K562 (cell line): Measurements from ENCODE around the gene PRCP. TPM values are rescaled to one million over a fixed set of nuclear protein-coding genes. Genes with fewer than 3 reads are reported as not detected.

ENCODE experiments used
- BCL6 ChIP-seq: fragments of 250-450 bp; sonication (Bioruptor Pico); IDR thresholded peaks from 2 replicates; pipeline ENCODE4 v1.4.0; 2020
- BMI1 ChIP-seq: fragments of 150-350 bp; IDR thresholded peaks from 2 replicates; pipeline ENCODE4 v1.6.1; 2014; ENCODE audit warnings: low read length
- CEBPZ ChIP-seq: fragments of 150-350 bp; IDR thresholded peaks from 2 replicates; pipeline ENCODE4 v1.6.1; 2014; ENCODE audit warnings: low read depth, mild to moderate bottlenecking, low read length, borderline replicate concordance
- CREM ChIP-seq: IDR thresholded peaks from 2 replicates; pipeline ENCODE4 v1.6.1; 2014; ENCODE audit warnings: antibody characterized with exemption, low read depth
- EP400 ChIP-seq: fragments of 450-650 bp; IDR thresholded peaks from 2 replicates; pipeline ENCODE4 v1.6.1; 2017; ENCODE audit warnings: antibody characterized with exemption, mild to moderate bottlenecking, moderate library complexity
- FOXK2 ChIP-seq, 2 experiments: fragments of 450-650 bp; IDR thresholded peaks in 1 of 2; conservative IDR thresholded peaks in 1 of 2; 2 replicates each; pipeline ENCODE4 v1.6.1; 2016; ENCODE audit warnings: low read depth in 2 of 2, mild to moderate bottlenecking in 1 of 2
- HDAC2 ChIP-seq: fragments of 450-650 bp; IDR thresholded peaks from 2 replicates; pipeline ENCODE4 v1.6.1; 2016; ENCODE audit warnings: mild to moderate bottlenecking
- RBM17 ChIP-seq: fragments of 200-400 bp; formaldehyde crosslinking; IDR thresholded peaks from 2 replicates; pipeline ENCODE4 v1.6.1; 2017; ENCODE audit warnings: low read depth, mild to moderate bottlenecking, low read length, borderline replicate concordance
- SMARCA5 ChIP-seq: fragments of 450-650 bp; IDR thresholded peaks from 2 replicates; pipeline ENCODE4 v1.6.1; 2016
- TCFL5 ChIP-seq: fragments of 250-450 bp; sonication (Bioruptor Pico); conservative IDR thresholded peaks from 2 replicates; pipeline ENCODE4 v1.6.1; 2021; ENCODE audit warnings: mild to moderate bottlenecking, moderate library complexity, matching md5 sums
- ZBTB40 ChIP-seq, 2 experiments: fragments of 450-650 bp in 1 of 2; sonication (generic) in 1 of 2; formaldehyde crosslinking in 1 of 2; IDR thresholded peaks; 2 replicates each; pipeline versions ENCODE4 v1.7.1 to v1.9.0; 2016 to 2022; ENCODE audit warnings: inconsistent platforms in 1 of 2, mild to moderate bottlenecking in 1 of 2, missing genetic modification reagents in 1 of 2
- ZNF436 ChIP-seq: fragments of 250-450, 450-650 bp; sonication (Bioruptor Pico); formaldehyde crosslinking; IDR thresholded peaks from 2 replicates; pipeline ENCODE4 v1.7.0; 2020; ENCODE audit warnings: mild to moderate bottlenecking
- ZNF449 ChIP-seq: fragments of 250-450 bp; sonication (Bioruptor Pico); IDR thresholded peaks from 2 replicates; pipeline ENCODE4 v1.8.0; 2022; ENCODE audit warnings: moderate library complexity, mild to moderate bottlenecking, inconsistent platforms
- ZNF695 ChIP-seq: fragments of 450-650 bp; formaldehyde crosslinking; IDR thresholded peaks from 2 replicates; pipeline ENCODE4 v1.4.0; 2020; ENCODE audit warnings: mild to moderate bottlenecking, moderate library complexity
- ZNF764 ChIP-seq: fragments of 250-450 bp; sonication (Bioruptor Pico); IDR thresholded peaks from 2 replicates; pipeline ENCODE4 v1.4.0; 2020; ENCODE audit warnings: low read depth, mild to moderate bottlenecking, moderate library complexity
- ZNF766 ChIP-seq: fragments of 200-800 bp; sonication (Bioruptor generic); conservative IDR thresholded peaks from 2 replicates; pipeline ENCODE4 v1.6.1; 2016; ENCODE audit warnings: missing genetic modification characterization, missing compliant biosample characterization
- polyA plus RNA-seq, 8 experiments: library from polyadenylated mRNA; depleted of rRNA in 4 of 8; stranded (reverse) in 5 of 8; unstranded in 3 of 8; fragments of >200 nt; fragmentation: Nextera tagmentation in 2 of 8; fragmentation: Illumina TruSeq in 1 of 8; extraction: Ambion mirVana in 2 of 8; extraction: Trizol in 1 of 8; gene quantifications; 2 replicates each; pipeline versions ENCODE4 v1.2.1 to v1.2.3, GENCODE V29; 2011 to 2014; ENCODE audit warnings: inconsistent platforms in 1 of 8, missing spikeins in 1 of 8
- total RNA-seq, 7 experiments: library from RNA; depleted of rRNA in 6 of 7; stranded (reverse); fragments of >200 nt in 6 of 7; fragmentation: Illumina TruSeq in 2 of 7; extraction: Trizol in 2 of 7; gene quantifications; 2 replicates each; pipeline versions ENCODE4 v1.2.1 to v1.2.3, GENCODE V29; 2011 to 2021; ENCODE audit warnings: low replicate concordance in 1 of 7

Gene PRCP
- total and polyA plus RNA-seq, 9 of the 15 experiments (the other 6 are each of a cell fraction or from before 2014, with no cell fraction given): 9.5 to 43.1 (median 23.2) TPM

- TF ChIP-seq ZBTB40 (IDR thresholded peaks at IDR 0.05): no peak
- no peak for TF ChIP-seq ZBTB40 (CRISPR knock-in tag; IDR thresholded peaks at IDR 0.05)
- TF ChIP-seq ZNF766 (CRISPR knock-in tag): peak; percentile 69; the same call in 1 of the 2 replicates
- TF ChIP-seq ZNF695 (CRISPR knock-in tag): no peak
- 0 out of 2 replicates have a peak, but pooled peaks have one; percentile 13 for TF ChIP-seq EP400
- peak; percentile 88 for TF ChIP-seq HDAC2
- TF ChIP-seq BMI1: no peak
- peak in 1 of 2 experiments; percentile 57; a peak in 1 of 4 replicates for TF ChIP-seq FOXK2 (conservative IDR thresholded peaks at IDR 0.05 in 1 of 2, IDR thresholded peaks at IDR 0.05 in 1 of 2; ENCODE audit: low read depth in 2 of 2)
- no peak for TF ChIP-seq SMARCA5
- no peak for TF ChIP-seq TCFL5 (CRISPR knock-in tag)
- no peak for TF ChIP-seq RBM17
- TF ChIP-seq BCL6: no peak
- no peak for TF ChIP-seq ZNF449 (CRISPR knock-in tag)
- TF ChIP-seq ZNF764 (CRISPR knock-in tag): no peak
- TF ChIP-seq CEBPZ: no peak
- TF ChIP-seq ZNF436 (CRISPR knock-in tag): no peak
- TF ChIP-seq CREM: peak; percentile 60
Measured at GRCh38 chr11:82791779-82792178, 108.5 kb downstream of the PRCP start (continued).
